GM15510 (cell line): Measurements from ENCODE around the gene NDUFS1.

Source experiments
- POLR2A ChIP-seq: IDR thresholded peaks from 3 replicates; pipeline ENCODE4 v1.6.1; 2011; ENCODE audit warnings: borderline replicate concordance; ENCODE audit not compliant: insufficient read length; ENCODE audit errors: extremely low read depth

Gene NDUFS1

DNA sequence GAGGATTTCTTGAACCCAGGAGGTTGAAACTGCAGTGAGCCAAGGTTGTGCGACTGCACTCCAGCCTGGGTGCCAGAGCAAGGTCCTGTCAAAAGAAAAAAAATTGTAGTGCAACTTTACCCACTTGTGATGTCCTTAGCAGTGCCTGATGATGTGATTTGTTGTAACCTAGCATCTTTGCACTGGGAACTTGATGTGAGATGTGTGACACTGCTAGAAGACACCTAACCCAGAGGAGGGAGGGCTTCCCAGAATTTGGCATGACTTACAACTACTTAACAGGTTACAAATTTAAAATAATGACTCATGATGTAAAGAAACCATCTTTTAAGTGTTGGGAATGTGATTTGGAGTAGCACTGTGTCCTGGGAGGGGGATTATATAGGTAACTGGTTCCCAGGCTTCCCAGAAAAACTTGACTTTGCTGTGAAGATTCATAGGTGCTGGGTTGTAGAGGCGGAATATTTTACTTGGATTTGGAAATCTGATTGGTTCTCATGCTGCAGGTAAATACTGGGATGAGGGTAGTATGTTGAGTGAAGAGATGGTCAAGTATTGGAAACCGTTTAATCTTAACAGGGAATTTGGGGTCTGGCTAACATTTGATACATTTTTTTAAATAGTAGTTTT is 4.1 kb upstream of the NDUFS1 start:
- TF ChIP-seq POLR2A, result no peak

DNA sequence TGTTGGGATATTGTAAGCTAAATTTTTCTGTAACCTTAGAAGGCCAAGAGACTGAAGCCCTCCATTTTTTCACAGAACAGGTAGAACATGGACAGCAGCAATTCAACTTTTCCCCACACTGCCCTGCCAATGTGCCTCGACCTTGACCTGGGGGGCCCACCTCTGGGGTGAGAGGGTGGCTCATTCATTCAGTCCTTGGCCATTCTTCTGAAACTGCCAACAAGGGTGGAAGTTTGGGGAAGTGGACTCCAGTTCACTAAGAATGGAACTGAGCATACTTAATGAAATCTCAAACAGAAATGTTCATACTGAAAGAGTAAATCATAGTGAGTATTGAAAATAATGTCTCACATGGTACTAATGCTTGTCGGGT is 1.5 kb upstream of the NDUFS1 start:
- no peak for TF ChIP-seq POLR2A

DNA sequence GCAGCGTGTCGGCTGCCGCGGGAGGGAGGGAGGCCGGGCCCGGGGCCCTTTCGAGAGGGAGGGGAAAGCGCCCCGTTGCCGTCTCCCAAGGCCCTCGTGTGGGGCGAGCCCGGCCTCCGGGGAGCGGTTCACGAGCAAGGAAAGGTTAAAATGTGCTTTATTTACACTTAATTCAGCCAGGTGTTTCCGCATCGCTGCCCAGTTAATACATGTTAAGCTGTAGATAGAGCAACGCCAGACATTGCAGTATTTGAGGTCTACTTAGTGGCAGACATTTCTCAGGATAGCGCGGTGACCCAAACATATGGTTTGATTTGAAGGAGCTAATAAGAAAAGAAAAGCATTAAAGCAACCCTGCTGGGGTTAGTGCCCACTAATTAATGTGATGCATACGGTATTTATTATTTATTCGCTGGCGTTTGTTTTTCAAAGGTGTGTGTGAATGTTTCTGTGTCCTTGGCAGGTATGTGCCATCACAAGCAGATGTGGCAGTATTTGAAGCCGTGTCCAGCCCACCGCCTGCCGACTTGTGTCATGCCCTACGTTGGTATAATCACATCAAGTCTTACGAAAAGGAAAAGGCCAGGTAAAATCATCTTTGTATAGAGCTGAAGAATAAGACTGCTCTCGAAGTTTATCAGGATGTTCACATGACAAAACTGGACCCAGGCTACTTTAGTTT is 1.0 kb upstream of the NDUFS1 start:
- TF ChIP-seq POLR2A, result no peak

DNA sequence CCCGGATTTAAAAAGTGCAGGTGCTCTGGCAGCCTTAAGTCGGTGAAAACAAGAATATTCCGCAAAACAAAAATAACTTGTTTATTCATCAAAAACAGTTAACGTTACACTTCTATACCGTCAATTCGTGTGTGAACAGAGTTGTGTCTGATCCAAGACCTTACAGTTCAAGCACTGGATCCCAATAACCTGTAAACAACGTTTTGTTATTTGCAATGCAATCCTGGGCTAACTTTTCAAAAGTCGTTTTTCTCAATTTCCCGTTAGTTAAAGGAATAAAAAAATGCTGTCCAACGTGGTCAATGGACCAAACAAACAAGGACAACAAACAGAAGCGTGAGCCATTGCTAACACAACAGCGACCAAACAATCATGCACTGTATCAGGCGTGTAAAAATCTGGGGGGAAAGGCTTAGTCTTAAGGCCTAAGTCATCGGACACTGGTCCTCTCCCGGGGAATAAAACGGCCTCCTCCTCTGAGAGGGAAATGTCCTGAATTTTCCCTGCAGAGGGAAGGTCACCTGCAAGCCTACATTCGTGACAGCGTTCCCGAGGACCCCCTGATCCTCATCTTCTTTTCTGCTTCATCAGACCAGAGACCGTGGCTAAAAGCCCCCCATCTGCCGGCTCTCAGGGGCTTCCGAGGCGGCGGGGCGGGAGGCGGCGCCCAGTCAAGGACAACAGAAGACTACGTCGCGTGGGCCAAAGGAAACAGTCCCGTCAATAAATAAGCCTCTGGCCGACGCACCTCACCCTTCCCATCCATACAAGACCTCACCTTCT is 490 bp downstream of the NDUFS1 start:
- no peak for TF ChIP-seq POLR2A

DNA sequence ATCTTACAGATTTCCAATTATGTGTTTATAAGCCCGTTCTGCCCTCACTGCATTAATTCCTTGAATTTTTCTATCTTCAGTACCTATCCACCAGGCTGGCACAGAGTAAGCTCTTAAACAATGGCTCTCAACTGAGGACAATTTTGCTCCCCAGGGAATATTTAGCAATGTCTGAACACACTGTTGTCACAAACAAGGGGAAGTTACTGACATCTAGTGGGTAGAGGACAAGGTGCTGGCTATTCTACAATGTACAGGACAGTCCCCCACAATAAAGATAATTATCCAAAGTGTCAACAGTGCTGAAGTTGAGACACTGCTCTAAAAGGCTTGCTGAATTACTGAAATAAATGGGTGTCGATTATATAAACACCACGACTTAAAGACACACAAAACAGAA is 5.0 kb downstream of the NDUFS1 start:
- no peak for TF ChIP-seq POLR2A

DNA sequence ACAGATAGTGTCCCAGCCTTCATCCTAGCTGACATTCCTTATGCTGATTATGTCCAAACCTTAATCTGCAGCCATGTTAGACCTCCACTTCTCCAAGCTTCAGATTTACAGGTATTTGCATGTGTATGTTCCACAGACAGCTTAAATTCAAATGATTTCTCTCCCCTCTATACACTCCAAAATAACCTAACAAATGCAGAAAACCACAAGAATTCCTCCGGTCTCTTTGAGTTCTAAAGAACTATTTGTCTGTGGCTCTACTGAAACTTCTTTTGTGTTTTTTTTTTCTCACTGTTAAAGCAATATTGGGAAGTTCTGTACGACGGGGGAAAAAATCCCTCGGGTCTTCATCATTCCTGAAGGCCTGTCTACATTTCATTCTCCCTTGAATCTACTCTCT is 8.6 kb downstream of the NDUFS1 start:
- no peak for TF ChIP-seq POLR2A

DNA sequence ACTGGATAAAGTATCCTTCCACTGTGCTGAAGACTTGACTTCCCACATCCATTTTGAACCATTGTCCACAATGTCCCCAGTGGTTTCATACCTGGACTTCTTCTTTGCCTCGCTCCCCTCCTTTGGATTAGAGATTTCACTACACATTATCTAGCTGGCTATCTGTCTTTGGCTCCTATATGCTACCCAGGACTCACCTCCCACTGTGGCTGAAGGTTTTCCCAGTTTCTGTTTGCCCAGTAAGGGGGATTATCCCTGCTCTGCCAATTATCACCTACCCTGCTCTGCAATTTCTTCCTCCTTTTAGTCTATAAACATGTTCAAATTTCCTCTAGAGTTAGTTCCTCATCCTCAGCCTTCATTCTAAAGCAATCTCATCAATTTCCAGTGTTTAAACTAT is 9.1 kb downstream of the NDUFS1 start:
- TF ChIP-seq POLR2A, result no peak

DNA sequence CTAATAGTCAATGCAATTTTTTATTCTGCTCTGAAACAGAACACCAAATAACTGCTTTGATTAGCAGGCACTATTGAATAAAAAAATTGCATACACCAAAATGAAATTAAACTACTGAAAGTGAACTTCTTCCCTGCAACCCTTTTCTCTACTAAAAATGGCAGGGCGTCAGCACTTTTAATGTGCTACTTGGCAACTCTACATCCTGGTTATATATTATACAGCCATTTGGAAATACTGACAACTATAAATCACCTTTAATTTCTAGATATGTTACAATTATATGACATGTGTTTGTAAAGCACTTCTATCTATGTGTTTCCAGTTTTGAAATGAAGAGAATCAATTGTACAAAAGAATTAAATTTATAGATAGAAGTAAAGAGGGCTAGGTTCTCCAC is 9.9 kb downstream of the NDUFS1 start:
- TF ChIP-seq POLR2A, result no peak

DNA sequence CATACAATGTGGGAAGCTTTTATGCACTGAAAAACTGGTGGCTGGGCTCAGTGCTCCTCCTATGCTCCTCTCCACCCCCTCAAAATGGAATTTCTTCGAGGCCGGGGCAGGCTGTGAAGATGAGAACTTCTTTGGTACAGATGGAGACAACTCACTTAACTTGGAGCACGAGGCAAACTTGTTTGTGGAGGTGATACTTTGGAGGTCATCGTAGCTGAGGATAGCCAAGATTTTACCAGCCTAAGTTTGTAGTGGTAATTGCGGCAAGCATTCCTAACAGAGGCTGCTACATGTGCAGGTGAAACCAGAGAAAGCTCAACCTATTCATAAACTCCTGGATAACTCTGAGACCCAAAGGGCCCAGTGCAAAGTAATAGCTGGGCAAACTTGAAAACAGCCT is 13.6 kb downstream of the NDUFS1 start:
- no peak for TF ChIP-seq POLR2A

DNA sequence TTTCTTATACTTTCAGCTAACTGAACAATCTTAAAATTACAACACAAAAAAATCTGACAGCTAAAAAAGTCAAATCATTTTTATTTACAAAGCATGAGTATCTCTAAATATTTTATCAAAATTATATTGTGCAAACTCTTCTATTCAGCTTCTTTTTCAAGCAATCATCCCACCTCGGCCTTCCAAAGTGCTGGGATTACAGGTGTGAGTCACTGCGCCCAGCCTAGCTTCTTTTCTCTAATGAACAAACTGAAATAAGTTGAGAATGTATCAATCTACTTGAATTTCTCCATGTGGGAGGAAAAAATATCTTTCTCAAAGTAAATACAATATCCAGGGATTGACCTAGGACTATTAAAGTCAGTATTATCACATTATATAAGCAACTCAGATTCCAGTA is 14.9 kb downstream of the NDUFS1 start:
- no peak for TF ChIP-seq POLR2A

DNA sequence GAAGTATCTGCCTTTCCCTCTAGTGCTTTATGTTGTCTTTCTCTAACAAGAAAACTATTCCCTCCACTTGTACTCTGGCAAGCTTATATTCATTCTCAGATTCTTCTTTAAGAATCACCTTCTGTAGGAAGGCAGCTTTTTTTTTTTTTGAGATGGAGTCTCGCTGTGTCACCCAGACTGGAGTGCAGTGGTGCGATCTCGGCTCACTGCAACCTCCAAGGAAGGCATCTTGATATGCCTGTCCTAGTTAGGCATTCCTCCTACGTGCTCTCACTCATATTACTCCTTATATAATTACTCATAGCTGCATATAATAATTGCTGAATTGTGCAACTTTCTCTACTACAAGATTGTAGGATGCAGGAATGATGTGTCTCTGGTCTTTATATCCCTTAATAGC is 15.8 kb downstream of the NDUFS1 start:
- no peak for TF ChIP-seq POLR2A

DNA sequence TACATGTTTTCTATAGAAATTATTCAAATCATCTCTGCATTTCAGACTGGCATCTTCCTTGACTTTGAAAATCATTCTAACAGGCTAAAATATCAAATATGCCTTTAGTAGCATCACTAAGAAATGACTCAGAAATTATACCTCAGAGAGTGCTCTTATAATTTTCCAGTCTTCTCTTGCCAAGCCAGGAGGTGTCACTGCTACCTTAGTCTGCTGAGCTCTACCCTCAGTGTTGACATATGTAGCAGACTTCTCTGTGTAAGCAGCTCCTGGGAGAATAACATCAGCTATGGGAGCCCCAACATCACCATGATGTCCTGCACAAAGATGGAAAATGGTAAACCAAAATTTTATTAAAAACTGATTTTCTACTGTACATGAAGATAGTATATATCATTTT is 31.6 kb downstream of the NDUFS1 start:
- no peak for TF ChIP-seq POLR2A

DNA sequence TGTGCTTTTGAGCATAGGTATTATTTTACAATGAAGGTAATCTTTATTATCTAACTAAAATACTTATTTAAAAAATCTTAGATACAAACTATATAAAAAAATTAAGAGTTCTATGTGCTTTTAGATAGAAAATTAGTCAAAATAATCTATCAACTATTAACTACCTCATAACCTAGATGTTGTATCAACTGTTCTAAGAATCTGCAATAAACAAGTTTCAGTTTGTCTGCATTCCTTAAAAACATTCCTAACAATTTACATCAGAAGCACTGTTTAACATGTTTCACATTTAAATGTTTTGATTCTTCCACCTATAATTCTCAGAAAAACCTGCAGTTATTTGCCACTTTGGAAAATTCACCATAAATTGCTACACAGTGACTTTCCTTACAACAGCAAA is 33.3 kb downstream of the NDUFS1 start:
- TF ChIP-seq POLR2A, result no peak

DNA sequence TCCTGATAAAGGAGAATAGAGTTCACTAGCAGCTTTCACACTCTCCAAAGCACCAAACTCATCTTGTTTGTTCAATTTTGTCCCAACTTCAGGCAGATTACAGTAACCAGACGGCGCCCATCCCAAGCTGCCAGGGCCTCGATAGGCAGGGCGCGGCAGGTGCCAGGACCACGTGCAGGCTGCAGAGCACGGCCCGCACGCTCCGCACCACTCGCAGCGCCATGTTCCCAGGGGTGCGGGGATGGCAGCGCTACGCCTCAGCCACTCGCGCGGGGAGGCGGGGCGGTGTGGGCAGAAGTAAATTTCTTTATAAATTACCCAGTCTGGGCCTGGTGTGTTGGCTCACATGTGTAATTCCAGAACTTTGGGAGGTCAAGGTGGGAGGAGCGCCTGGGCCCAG is 43.0 kb downstream of the NDUFS1 start:
- no peak for TF ChIP-seq POLR2A

DNA sequence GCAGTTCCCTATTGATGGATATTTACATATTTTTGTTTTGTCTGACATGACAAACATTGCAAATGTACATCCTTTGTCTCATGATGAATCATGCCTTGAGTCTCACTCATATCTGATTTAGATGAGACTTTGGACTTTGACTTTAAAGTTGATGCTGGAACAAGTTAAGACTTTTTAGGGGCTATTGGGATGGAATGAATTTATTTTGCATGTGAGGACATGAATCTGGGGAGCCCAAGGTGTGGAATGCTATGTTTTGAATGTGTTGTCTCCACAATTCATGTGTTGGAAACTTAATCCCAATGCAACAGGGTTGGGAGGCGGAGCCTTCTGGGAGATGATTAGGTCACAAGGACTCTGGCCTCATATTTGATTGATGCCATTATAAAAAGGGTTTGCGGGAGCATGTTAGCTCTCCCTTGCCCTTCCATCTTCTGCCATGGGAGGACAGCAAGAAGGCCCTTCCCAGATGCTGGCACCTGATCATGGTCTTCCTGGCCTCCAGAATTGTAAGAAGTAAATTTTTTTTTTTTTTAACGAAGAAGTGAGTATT is 44.1 kb downstream of the NDUFS1 start:
- TF ChIP-seq POLR2A, result no peak
